GM18520 (cell line): ENCODE results near the gene JAKMIP2.
A peak's percentile ranks its signal among the peaks of the same experiment; 100 is the strongest.
"Not testable (repeated sequence)": the region's sequence is repeated elsewhere in the genome, so short reads cannot be mapped to it uniquely, and the experiment has no call there.

Experiments
- ATAC-seq: cut with Tn5 transposase; IDR thresholded peaks from one replicate; pipeline ENCODE4 v1.9.1; 2021; ENCODE audit not compliant: unreplicated experiment

The JAKMIP2 gene

DNA sequence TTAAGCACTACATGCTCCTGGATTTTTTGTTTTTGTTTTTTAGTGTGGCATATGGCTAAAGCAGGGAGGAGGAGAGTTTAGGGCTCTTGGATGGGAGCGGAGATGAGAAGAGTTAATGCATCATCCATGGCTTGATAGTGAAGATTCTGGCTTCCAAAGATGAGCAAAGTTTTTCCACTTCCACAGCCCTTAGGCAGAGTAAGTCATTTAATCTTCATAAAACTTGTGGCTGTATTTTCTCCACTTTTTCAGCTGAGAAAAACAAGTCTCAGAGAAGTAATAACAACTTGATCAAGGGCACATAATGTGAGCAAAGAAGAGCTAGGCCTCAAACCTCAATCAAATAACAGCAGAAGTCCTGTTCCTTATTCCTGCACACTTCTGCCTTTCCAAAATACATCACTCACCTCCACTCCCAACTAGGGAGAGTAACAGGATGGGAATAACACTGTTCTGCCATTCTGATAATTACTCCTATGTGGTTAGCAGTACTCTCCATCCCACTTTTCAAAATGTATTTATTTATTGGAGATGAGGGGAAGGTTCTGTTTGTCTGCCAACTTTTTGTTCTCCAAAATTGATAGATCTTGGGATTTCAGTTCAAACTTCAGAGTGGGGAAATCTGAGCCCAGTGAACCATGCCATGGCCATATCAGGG, 218.9 kb downstream of the JAKMIP2 start:
- no peak for ATAC-seq

- ATAC-seq: no peak
Observed at GRCh38 chr5:147561435-147561834, 221.1 kb downstream of the JAKMIP2 start.

GRCh38 chr5:147560718-147561331, 221.7 kb downstream of the JAKMIP2 start:
- no peak for ATAC-seq

DNA sequence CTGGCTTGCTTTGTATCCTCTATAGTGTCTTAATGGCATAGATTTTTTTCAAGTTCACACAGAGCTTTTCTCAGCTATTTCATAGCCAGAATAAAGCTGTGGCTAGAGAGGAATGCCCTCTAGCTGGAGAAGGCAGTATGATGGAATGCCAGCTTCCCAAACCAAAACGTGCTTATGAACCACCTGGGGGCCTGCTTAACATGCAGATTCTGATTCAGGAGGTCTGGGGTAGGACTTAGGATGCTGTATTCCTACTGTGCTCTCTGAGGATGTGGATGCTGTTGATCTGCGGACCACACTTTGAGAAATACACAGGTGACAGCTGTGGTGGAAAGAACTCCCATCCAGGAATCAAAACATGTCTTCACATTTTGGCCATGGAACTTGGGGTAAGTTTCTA, 222.8 kb downstream of the JAKMIP2 start:
- no peak for ATAC-seq

GRCh38 chr5:147558826-147559225, 223.7 kb downstream of the JAKMIP2 start:
- peak; percentile 76 for ATAC-seq

- no peak for ATAC-seq
Observed at GRCh38 chr5:147557876-147558745, 224.4 kb downstream of the JAKMIP2 start.

GRCh38 chr5:147555176-147555575, 227.4 kb downstream of the JAKMIP2 start:
- no peak for ATAC-seq

- ATAC-seq: no peak
Observed at GRCh38 chr5:147554261-147554817, 228.2 kb downstream of the JAKMIP2 start.

DNA sequence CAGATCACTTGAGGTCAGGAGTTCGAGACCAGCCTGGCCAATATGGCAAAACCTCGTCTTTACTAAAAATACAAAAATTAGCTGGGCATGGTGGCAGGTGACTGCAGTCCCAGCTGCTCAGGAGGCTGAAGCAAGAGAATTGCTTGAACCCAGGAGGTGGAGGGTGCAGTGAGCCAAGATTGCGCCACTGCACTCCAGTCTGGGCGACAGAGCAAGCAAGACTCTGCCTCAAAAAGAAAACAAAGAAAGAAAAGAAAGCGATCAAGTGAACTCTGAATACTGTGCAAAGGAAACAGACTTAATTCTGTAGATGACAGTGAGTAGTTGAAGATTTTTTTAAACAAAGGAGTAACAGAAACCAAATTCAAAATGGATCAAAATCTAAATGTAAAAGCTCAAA, 228.7 kb downstream of the JAKMIP2 start:
- ATAC-seq: not testable (repeated sequence)

- no peak for ATAC-seq
Observed at GRCh38 chr5:147552897-147553296, 229.6 kb downstream of the JAKMIP2 start.

DNA sequence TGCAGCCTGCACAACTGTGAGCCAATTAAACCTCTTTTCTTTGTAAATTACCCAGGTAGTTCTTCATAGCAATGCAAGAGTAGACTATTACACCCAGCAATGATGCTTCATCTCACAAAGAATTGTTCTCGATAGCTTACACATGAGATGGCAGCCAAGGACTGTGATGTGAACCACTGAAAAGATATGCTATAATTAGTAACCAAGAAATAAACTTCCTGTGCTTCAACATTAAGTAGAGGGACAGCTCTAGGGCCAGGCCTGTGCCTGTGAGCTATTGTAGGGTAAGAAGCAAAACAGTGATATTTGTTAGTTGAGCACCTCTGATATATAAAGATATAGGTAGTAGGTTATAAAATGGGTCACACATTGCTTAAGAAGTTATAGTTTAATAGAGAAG, 230.9 kb downstream of the JAKMIP2 start:
- ATAC-seq: no peak

DNA sequence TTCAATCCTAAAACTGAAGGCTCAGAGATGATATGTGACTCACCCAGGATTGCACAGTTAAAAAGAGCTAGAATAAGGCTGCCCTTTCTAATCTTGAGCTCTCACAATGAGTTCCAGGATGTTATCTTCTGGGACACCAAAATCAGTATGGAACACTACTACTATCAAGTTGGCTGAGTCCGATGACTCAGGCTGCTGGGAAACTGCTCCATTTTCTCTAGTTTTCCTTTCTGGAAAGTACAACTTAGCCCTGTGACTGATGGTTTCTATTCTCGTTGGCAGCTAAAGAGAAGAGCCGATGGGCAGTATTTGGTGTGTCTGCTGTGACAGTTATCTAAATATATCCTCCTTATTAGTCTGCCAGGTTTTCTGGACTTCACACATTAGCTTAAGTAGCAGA, 234.8 kb downstream of the JAKMIP2 start:
- no peak for ATAC-seq

- ATAC-seq: no peak
Observed at GRCh38 chr5:147544556-147544955, 238.0 kb downstream of the JAKMIP2 start.

DNA sequence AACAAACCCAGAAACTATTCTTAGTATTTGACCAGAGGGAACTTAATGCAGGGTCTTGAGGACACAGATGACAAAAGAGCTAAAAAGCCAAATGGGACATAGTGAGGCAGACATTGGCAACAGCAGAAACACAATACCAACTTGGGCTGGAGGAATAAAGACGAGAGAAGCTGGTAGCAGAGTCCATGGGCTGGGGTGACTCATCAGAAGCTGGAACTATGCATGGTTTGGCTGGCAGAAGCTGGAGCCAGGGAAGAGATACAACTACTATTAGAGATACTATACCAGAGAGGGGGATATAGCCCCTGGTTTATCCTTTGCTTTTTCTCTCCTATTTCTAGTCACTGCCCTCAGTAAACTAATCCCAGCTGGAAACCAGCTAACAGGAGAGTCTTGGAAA, 243.5 kb downstream of the JAKMIP2 start:
- no peak for ATAC-seq

- ATAC-seq: no peak
Observed at GRCh38 chr5:147538236-147538635, 244.3 kb downstream of the JAKMIP2 start.
